Stimulated activated CD4-positive, alpha-beta T cell treated with anti-CD3 and anti-CD28 coated beads, TNF-alpha, amount 100 ng/mL, for 4 hours (primary cell): ENCODE data around the gene AOC3.

ENCODE experiments used
- DNase-seq, 3 experiments: peaks; one replicate each; pipeline ENCODE4 v3.0.0-alpha.2; 2020; ENCODE audit warnings: low read depth in 3 of 3

Gene AOC3, protein sequence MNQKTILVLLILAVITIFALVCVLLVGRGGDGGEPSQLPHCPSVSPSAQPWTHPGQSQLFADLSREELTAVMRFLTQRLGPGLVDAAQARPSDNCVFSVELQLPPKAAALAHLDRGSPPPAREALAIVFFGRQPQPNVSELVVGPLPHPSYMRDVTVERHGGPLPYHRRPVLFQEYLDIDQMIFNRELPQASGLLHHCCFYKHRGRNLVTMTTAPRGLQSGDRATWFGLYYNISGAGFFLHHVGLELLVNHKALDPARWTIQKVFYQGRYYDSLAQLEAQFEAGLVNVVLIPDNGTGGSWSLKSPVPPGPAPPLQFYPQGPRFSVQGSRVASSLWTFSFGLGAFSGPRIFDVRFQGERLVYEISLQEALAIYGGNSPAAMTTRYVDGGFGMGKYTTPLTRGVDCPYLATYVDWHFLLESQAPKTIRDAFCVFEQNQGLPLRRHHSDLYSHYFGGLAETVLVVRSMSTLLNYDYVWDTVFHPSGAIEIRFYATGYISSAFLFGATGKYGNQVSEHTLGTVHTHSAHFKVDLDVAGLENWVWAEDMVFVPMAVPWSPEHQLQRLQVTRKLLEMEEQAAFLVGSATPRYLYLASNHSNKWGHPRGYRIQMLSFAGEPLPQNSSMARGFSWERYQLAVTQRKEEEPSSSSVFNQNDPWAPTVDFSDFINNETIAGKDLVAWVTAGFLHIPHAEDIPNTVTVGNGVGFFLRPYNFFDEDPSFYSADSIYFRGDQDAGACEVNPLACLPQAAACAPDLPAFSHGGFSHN

DNA sequence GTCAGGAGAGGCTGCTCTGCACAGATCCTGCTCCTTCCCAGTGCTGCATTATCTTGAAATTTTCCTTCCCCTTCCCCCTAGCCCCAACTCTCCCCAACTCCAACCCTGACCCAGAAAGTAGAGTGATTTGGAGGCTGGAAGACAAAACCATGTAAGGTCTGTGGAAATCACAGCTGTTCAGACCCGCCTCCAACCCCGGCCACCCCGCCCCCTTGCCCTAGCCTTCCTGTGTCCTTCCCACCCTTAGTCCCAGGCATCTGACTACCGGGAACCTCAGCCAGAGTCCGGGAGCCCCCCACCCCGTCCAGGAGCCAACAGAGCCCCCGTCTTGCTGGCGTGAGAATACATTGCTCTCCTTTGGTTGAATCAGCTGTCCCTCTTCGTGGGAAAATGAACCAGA lies at the start of gene AOC3:
Gene AOC3 (plus strand): TSS at position 246 of the 400 bp plus-strand sequence. CDS start 145 bp downstream, at position 391.
- DNase-seq, result no peak

DNA sequence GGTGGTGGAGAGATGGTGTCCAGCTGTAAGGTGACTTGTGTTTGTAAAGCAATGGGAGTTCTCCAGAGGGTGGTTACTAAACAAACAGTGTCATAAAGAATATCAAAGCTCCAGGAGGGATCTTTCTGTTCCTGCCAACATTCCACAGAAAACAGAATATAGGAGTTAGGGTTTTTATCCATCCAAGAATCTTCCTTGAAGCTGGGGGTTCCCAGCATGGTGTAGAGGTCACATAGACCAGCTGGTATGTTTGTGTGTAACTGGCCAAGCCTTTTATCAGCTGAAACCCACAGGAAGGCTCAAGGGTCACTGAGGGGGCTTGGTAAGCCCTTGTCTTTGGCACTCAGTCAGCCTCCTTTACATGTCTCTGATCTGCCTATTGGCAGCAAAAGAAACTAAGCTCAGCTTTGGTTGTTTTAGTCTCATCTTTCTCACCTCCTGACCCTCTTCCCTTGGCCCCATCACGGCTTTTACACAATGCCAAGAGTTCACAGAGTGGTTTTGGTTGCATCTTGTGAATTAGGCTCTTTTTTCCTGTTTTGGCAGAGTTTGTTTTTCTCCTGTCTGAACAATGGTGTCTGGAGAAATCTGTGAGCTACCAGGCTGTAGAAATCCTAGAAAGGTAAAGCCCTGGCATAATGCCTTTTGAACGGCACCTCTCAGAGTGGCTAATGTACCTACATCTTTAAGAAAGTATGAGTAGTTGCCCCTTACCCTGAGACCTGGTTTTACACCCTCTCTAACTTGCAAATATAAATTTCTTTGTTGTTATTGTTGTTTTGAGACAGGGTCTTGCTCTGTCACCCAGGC lies 47.7 kb upstream of the AOC3 start:
- no peak for DNase-seq

DNA sequence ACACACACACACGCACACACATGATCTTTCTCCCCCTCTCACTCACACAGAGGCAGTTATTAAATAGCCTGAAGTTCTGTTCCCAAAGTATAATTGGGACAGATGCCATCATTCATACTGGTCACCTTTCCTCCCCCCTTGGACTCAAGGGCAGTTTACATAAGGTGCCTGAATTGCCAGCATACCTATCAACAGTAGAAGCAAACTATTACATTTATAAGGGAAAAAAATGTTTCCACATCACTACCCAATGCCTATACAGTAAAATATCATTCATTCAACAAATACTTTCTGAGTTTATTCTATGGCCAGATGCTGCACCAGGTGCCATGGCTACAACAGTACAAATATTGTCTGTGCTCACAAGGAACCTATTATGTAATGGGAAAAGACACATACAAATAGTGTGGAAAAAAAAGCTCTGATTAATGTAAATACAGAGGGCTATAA lies 46.1 kb upstream of the AOC3 start:
- no peak for DNase-seq

DNA sequence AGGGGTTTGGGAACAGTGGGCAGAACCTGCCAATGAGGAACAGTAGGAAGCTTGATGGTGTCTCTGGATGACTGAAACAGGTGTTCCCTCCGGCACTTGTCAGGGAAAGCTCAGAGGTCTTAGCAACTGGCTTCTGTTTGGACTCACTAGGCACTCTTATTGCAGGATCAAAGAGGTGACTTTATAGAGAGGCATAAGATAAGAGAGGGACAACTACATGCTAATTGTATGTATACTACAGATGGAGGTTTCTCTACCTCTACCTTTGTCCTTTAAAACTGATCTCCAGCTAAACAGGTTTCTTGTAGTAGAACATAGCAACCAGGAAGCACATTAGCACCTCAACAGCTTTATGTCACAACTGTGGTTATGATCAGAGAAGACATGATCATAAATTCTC lies 44.8 kb upstream of the AOC3 start:
- no peak for DNase-seq

DNA sequence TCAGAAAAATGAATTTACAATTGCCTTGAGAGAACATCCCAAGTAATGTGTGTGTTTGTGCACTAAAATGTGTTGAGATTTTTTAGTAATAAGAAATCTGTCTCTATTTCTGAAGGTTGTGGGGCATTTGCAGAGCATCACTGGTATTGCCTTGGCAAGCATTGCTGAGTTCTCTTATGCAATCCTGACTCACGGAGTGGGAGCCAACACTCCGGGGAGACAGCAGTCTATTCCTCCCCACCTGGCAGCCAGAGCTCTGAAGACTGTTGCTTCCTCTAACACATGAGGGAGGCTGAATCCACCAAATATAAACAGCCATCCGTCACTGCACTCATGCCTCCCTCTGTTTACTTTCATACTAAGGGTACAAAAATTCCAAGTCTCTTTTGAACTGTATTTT lies 41.7 kb upstream of the AOC3 start:
- no peak for DNase-seq

DNA sequence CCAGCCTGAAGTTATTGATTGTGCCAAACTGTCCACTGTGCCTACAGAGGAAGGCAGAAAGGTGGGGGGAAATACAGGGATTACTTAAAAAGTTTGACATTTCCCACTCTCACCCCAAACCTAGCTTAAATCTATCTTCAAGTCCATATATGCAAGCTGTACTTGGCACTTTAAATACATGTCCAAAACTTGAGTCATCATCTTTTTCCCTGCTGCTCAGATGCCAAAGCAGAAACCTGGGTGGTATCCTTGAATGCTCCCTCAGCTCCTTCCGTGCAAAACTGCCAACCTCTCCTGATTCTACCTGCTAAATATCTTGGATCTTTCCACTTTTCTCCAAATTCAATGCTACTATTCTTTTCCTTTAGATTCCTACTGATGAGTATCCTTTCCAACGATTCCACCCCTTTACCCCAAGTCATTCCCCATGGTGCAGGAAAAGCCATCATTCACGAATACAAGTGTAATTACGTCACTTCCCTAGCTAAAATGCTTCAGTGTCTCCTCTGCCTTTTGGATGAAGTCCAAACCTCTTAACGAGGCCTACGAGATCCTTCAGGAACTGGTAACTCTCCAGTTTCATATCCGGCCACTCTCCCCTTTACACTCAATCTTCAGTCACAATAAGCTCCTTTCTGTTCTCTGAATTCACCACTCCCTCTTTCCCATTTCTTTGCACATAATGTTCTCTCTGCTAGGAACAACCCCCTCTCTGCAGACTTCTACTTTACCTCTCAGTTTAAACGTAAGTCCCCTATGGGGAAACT lies 36.2 kb upstream of the AOC3 start:
- DNase-seq, result no peak

DNA sequence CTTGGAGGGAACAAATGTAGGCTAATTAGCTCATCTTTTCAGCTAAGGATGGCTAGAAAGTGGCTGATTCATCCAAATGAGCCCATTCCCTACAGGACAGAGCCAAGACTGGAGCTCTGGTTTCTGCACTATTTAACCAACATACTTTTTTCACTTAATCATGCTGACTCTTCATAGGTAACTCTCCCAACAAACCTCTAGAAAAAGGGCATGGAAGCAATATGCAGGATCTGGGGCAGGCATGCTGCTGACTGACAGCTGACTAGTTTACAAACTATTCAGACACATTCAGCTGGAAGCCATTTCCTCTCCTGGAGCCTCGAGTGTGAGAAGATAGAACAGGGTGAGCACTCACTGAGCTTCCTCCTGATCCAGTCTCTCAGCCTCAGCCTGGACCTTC lies 33.1 kb upstream of the AOC3 start:
- no peak for DNase-seq

DNA sequence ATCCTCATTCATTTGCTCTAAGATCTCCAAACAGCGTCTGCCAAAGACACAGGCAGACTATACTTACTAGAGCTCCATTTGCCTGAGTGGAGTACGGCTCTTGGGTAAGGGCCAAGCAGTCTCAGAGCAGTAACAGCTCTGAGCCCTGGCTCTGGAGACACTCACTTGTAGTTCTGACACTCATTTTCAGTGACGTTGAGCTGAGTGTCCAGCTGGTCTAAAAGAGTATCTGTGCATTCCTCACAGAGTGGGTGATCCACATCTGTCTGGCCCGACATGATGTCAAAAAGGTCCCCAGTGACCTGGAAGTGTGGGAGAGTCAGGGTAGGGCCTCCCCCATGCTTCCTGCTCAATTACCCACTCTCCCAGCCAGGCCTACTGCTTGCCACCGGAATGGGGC lies 32.6 kb upstream of the AOC3 start:
- DNase-seq, result no peak

DNA sequence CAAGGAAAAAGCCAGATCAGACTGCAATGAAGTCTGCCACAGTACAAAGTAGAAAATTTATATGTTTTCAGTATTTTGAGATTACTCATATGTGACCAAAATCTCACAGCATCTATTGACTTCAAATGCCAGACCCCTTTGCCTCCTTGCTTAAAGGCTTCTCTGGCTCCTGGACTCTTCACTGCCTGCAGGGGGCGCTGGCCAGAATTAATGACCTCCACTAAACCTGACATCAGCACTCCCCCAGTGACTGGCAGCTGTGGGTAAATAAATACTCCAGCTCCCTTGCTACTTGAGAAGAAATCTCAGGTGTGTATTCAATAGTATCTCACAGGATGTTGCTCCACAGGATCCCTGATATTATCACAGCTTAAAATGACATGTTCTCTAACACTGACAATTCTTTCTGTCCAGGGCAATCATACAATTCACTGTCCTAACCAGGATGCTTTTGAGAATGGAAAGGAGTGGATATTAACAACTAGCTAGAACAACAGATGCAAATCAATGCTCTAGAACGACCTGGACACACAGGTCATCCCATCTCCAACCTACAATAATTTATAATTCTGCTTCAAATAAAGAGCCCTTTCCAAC lies 31.0 kb upstream of the AOC3 start:
- peak in 2 of 3 experiments; percentile 29 to 33 for DNase-seq

DNA sequence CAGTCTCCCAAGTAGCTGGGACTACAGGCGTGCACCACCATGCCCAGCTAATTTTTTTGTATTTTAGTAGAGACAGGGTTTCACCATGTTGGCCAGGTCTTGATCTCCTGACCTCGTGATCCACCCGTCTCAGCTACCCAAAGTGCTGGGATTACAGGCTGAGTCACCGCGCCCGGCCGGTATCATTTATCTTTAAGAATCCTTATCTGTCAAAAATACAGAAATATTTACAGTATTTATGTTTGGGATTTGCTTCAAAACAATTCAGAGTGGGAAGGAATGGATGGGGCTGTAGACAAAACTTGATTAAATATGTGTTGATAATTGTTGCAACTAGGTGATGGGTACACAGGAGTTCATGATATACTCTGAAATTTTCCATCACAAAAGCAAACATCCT lies 29.8 kb upstream of the AOC3 start:
- no peak for DNase-seq

DNA sequence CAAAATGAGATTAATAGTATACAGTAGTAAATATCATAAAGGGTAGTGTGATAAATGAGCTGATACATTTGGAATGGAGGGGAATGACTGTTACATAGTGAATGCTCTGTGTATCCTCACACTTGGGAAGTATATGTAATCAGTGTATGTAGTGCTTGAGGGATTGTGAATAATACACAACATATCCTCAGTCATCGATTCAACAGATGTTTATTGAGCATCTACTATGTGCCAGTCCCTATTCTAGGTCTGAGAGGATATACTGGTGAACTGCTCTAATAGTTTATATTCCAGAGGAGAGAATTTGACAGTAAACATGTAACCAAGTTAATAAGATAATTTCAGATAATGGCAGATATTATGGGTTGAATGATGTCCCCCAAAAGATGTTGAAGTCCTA lies 23.5 kb upstream of the AOC3 start:
- DNase-seq, result no peak

DNA sequence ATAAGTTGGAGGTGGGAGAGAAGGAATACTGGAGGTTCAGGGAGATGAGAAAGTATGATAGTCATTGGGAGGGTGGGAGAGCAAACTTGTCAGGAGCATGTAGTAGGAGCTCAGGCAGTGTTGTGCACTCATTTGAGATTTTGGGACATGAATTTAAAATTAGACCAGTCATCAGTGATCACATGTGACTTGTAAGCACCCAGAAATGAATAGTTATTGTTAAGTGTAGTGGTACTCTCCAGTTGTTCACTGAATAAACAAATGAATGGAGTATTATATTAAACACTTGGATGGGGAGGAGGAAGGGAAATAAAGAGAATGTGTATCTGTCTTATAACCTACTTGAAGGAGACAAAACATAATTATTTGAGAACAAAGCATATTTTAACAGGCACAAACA lies 20.0 kb upstream of the AOC3 start:
- DNase-seq, result no peak

DNA sequence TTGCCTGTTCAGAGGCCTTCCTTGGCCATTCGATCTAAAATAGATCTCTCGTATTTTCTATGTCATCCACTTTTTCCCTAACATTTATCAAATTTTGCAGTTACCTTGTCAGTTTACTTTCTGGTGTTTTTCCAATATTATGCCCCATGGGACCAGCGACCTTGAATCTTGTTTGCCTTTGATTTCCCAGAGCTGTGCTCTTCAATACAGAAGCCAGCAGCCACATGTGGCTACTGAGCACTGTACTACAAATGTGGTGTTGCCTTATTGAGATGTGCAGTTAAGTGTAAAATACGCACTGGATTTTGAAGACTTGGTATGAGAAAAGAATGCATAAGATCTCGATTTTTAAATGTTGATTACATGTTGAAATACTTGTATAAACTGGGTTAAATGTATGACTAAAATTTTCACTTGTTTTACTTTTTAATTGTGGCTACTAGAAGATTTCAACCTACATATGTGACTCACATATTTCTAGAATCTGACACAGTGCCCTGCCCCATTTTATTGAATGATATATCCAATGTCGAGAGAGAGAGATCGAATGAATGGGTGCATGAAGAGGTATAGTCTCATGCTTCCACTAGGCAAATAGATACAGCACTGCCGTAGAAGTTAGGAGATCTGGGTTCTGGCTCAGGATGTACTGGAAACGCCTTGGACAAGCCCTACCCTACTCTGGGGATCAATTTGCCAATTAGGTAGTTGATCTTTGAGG lies 18.6 kb upstream of the AOC3 start:
- DNase-seq, result no peak

DNA sequence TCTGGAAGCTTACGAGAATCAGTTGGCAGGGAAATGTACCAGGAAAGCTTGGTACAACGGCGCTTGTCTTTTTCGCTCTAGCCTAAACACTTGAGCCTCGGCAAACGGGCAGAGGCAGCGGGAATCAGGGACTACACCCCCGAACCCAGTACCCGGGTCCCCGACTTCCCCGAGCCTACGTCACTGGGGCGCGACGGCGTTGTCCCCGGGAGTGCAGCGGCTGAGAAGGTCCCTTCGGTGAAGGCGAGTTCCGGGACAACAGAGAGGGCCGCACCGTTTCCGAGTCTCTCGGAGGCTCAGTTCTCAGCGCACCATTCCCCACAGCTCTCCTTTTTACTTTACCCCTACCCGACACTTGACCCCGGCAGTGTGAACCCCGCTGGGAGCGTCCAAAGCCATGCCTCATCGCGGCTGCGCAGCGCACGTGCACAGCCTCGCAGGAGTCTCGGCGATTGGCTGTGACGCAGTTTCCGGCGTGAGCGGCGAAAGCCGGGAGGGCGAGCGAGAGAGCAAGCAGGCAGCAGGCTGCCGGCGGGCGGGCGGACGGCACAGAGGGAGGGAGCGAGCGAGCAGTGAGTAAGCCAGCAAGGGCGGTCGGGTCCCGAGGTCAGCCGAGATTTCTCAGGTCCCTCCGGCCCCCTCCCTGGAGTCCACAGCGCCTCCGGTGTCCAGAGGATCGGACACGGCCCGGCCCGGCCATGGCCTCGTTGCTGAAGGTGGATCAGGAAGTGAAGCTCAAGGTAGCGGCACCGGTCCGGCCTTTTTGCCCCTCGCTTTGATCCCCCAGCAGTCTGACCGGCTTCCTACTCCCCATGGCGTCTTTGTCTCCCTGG lies 17.8 kb upstream of the AOC3 start, which contains the start of gene PSME3:
Gene PSME3 (plus strand): TSS at position 464 of the 833 bp plus-strand sequence. CDS start 235 bp downstream, at position 699.
- DNase-seq, result peak; percentile 77 to 84 (median 82)

DNA sequence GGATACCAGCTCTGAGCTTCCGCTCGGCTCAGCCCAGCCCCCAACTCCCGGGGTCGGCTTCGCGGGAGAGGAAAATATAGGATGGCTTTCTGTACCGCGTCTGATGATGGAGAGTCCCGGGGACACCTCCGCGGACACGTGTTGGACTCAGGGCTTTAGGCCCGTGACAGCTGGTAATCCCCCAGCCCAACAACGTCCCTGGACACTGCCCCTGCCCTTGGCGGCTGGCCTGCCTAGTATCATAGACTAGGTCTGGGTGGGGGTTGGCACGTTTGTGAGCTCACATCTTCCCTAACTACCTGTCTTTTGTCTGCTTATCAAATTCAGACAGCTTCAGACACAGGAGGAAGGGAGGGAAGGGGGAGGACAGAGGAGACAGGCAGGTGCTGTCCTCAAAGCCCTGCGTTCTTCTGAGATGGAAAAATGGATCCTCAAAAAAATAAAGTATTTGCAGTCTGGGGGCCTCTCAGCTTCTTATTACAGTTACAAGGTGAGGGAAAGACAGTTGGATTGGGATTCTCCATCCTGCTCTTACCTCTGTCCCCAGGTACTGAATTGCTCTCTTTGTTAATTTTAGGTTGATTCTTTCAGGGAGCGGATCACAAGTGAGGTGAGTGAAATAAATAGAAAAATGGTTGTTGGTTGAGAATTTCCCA lies 17.1 kb upstream of the AOC3 start:
- no peak for DNase-seq

DNA sequence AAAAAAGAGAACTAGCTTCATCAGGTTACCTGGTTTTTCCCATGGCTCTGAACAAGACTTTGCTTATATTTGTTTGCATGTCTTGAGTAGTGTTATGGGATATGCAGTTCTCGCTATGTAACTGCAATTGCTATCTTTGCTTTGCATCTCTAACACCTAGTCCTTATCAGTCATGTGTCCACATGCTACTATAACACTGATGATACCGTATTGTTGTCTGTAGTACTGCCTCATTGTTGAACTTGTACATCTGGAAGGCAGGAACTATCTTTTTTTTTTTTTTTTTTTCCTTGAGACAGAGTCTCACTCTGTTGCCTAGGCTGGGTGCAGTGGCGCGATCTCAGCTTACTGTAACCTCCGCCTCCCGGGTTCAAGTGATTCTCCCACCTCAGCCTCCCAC lies 15.3 kb upstream of the AOC3 start:
- no peak for DNase-seq

DNA sequence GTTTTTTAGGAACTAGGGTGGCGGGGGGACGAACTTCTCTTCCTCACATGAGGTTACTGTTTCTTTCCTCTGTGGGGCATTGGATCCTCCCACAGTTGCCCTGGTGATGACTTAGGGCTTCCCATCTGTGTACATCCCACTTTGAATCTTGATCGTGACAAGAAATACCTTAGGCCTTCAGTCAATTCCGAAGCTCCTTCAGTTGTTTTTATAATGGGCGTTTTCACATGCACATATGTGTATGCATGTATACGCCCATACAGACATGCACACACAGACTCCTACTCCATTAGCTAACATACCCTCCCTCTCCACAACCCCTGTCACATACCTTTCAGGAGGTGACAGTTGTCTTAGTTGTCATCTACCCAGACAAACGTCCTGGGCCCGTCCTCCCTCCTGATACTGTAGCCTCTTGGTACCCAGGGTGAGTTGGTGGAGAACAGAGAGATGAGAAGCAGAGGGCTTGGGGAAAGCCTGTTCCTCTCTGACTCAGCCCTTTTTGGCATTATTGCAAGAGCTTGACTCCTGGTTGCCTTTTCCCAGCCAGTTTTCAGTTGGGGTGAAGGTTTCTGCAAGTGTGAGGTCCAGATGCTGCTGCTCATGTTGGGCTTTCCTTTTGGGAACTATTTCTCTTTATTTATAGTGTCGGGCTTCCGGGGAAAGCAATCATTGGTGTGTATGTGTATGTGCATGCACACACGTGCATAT lies 8.9 kb upstream of the AOC3 start:
- DNase-seq, result no peak

DNA sequence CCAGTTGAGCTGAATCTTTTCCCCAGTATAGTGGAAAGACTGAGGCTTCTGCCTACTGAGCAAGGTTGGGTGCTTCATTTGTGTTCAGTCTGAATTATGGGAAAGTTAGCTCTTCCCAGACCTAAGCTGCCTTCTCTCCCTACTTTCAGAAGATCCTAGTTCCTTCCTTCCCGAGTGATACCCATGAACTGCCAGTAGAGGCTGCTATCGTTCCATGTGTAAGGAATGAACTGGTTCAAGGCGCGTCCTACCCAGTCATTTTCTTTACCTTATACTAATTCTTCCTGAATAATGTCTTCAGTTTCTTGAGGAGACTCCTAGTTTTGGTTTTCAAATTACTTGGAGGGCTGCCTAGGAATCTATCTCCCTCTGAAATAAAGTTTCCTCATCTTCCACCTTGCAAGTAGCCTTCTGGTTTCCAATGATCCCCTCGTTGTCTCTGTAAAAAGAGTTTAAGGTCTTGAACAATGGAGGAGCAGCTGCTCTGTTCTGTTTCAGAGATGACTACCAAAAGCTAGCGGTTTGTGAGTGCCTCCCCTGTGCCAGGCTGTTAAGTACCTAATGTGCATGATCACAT lies 7.6 kb upstream of the AOC3 start:
- no peak for DNase-seq
